PC-9 (cell line): ENCODE data around the gene ZSCAN5B.

Source experiments
- EZH2 ChIP-seq: fragments of 200-600 bp; sonication (generic); IDR thresholded peaks from 2 replicates; pipeline ENCODE4 v1.8.0; 2017; ENCODE audit warnings: antibody characterized with exemption, low read depth
- TF ChIP-seq, protein P1 (sequence below): fragments of 200-600 bp; sonication (generic); conservative IDR thresholded peaks from 2 replicates; pipeline ENCODE4 v1.6.1; 2017; ENCODE audit warnings: mixed run types, antibody characterized with exemption, mild to moderate bottlenecking, moderate library complexity

GRCh38 chr19:56158170-56158757 is 39.3 kb downstream of the ZSCAN5B start:
- TF ChIP-seq, protein P1, sequence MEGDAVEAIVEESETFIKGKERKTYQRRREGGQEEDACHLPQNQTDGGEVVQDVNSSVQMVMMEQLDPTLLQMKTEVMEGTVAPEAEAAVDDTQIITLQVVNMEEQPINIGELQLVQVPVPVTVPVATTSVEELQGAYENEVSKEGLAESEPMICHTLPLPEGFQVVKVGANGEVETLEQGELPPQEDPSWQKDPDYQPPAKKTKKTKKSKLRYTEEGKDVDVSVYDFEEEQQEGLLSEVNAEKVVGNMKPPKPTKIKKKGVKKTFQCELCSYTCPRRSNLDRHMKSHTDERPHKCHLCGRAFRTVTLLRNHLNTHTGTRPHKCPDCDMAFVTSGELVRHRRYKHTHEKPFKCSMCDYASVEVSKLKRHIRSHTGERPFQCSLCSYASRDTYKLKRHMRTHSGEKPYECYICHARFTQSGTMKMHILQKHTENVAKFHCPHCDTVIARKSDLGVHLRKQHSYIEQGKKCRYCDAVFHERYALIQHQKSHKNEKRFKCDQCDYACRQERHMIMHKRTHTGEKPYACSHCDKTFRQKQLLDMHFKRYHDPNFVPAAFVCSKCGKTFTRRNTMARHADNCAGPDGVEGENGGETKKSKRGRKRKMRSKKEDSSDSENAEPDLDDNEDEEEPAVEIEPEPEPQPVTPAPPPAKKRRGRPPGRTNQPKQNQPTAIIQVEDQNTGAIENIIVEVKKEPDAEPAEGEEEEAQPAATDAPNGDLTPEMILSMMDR, result no peak
- no peak for TF ChIP-seq EZH2
